K562 (cell line): ENCODE data around the gene CDC42BPB. TPM values are rescaled to one million over a fixed set of nuclear protein-coding genes. Genes with fewer than 3 reads are reported as not detected.

Experiments
- ATAC-seq: fragments of 200-7000 bp; cut with Tn5 transposase; 3 replicates; pipeline ENCODE4 v1.9.1; 2020; ENCODE audit warnings: moderate library complexity
- BruUV-seq: library from RNA; stranded (reverse); fragments of 400-500 nt; replicated peaks from 2 replicates; lab custom pipeline; 2021; lab: Mats Ljungman, UMichigan
- CTCF ChIA-PET: fragments of 300-600 bp; formaldehyde crosslinking; extraction: SDS; loops from one replicate; lab custom pipeline; 2021; ENCODE audit warnings: low intra/inter-chr PET ratio; lab: Yijun Ruan, JAX
- POLR2A ChIA-PET: fragments of 300-600, 350-650 bp; sonication (Branson Sonifier 250); formaldehyde crosslinking; extraction: SDS; loops from one replicate; lab custom pipeline; 2021; ENCODE audit warnings: antibody characterized with exemption, inconsistent platforms; lab: Yijun Ruan, JAX
- DNase-seq, 4 experiments: peaks; one replicate each; pipeline versions ENCODE4 v3.0.0 to v3.0.0-alpha.2; 2011 to 2018; ENCODE audit warnings: low spot score in 3 of 4, mixed read lengths in 3 of 4; ENCODE audit errors: extremely low read depth in 1 of 4
- FAIRE-seq: peaks from 2 replicates; lab custom pipeline; 2011; peaks lifted over from hg19 to GRCh38; lab: Jason Lieb, UNC
- H2AFZ ChIP-seq: 2 replicates; pipeline ENCODE4 v1.6.0; 2011; ENCODE audit warnings: low read depth, low read length, control low read depth, inconsistent platforms
- H3K27ac ChIP-seq: fragments of 200-600 bp; 3 replicates; pipeline ENCODE4 v1.8.0; 2011; ENCODE audit warnings: low read depth, mild to moderate bottlenecking, control low read depth, inconsistent platforms, low read length, moderate library complexity, mixed read lengths; ENCODE audit errors: extremely low read depth
- H3K27me3 ChIP-seq, 2 experiments: fragments of 300-600 bp in 1 of 2; 2 replicates in 1 of 2; 3 replicates in 1 of 2; pipeline versions ENCODE4 v1.6.0 to v1.8.0; 2011; ENCODE audit warnings: inconsistent platforms in 2 of 2, low read length in 2 of 2, mild to moderate bottlenecking in 1 of 2, mixed read lengths in 1 of 2, moderate library complexity in 1 of 2; ENCODE audit not compliant: control insufficient read depth in 2 of 2, insufficient read depth in 2 of 2
- H3K36me3 ChIP-seq: fragments of 300-600 bp; 3 replicates; pipeline ENCODE4 v1.8.0; 2011; ENCODE audit warnings: mild to moderate bottlenecking, low read length, inconsistent platforms; ENCODE audit not compliant: control insufficient read depth, insufficient read depth
- H3K4me1 ChIP-seq, 2 experiments: fragments of 200-600 bp in 1 of 2; replicated peaks in 1 of 2; 2 replicates in 1 of 2; 3 replicates in 1 of 2; pipeline versions ENCODE4 v1.5.1 to v1.8.0; 2011; ENCODE audit warnings: inconsistent platforms in 2 of 2, low read length in 2 of 2, mild to moderate bottlenecking in 1 of 2, mixed read lengths in 1 of 2, moderate library complexity in 1 of 2; ENCODE audit not compliant: control insufficient read depth in 2 of 2, insufficient read depth in 2 of 2
- H3K4me2 ChIP-seq: 2 replicates; pipeline ENCODE4 v1.6.1; 2011; ENCODE audit warnings: low read length, control low read depth, inconsistent platforms, mixed read lengths; ENCODE audit not compliant: insufficient read depth
- H3K4me3 ChIP-seq: fragments of 200-600 bp; sonication (generic), shearing (Covaris generic); 2 replicates; pipeline ENCODE4 v1.5.1; 2016; ENCODE audit warnings: control low read depth, inconsistent platforms
- H3K79me2 ChIP-seq: fragments of 200-600 bp; 3 replicates; pipeline ENCODE4 v1.8.0; 2011; ENCODE audit warnings: low read length, inconsistent platforms; ENCODE audit not compliant: control insufficient read depth, insufficient read depth
- H3K9ac ChIP-seq, 2 experiments: 2 replicates each; pipeline versions ENCODE4 v1.6.0 to v1.6.1; 2011; ENCODE audit warnings: low read depth in 2 of 2, low read length in 2 of 2, control low read depth in 1 of 2, inconsistent platforms in 1 of 2, mild to moderate bottlenecking in 1 of 2, mixed read lengths in 1 of 2; ENCODE audit not compliant: insufficient read depth in 1 of 2
- H3K9me1 ChIP-seq: one replicate; pipeline ENCODE4 v1.6.0; 2011; ENCODE audit warnings: inconsistent platforms, mild to moderate bottlenecking, low read length, moderate library complexity; ENCODE audit not compliant: control insufficient read depth, insufficient read depth
- H3K9me3 ChIP-seq: replicated peaks from 2 replicates; pipeline ENCODE4 v1.5.1; 2011; ENCODE audit warnings: low read depth, low read length, inconsistent platforms; ENCODE audit not compliant: control insufficient read depth, insufficient read depth
- H4K20me1 ChIP-seq: replicated peaks from 2 replicates; pipeline ENCODE4 v1.6.1; 2011; ENCODE audit warnings: low read length, inconsistent platforms, mixed read lengths; ENCODE audit not compliant: control insufficient read depth, insufficient read depth
- CEBPB ChIP-seq: fragments of 450-650 bp; IDR thresholded peaks from 2 replicates; pipeline ENCODE4 v1.6.1; 2016; ENCODE audit warnings: missing genetic modification characterization, missing compliant biosample characterization
- CEBPG ChIP-seq, 3 experiments: fragments of 200-800 bp in 1 of 3; sonication (Bioruptor generic) in 1 of 3; sonication (generic) in 1 of 3; formaldehyde crosslinking in 1 of 3; IDR thresholded peaks in 2 of 3; conservative IDR thresholded peaks in 1 of 3; 2 replicates each; pipeline versions ENCODE4 v1.6.1 to v1.8.0; 2016 to 2022; ENCODE audit warnings: missing compliant biosample characterization in 2 of 3, missing genetic modification characterization in 2 of 3, mild to moderate bottlenecking in 1 of 3, missing genetic modification reagents in 1 of 3
- CSDE1 ChIP-seq, 2 experiments: fragments of 450-650 bp; IDR thresholded peaks; 2 replicates each; pipeline ENCODE4 v1.6.1; 2016; ENCODE audit warnings: mild to moderate bottlenecking in 1 of 2
- EGR1 ChIP-seq: fragments of 450-650 bp; conservative IDR thresholded peaks from 2 replicates; pipeline ENCODE4 v1.6.1; 2017; ENCODE audit warnings: mild to moderate bottlenecking
- EHMT2 ChIP-seq: fragments of 450-650 bp; IDR thresholded peaks from 2 replicates; pipeline ENCODE4 v1.6.1; 2018; ENCODE audit warnings: antibody characterized with exemption
- ZFX ChIP-seq: sonication (generic); formaldehyde crosslinking; IDR thresholded peaks from 2 replicates; pipeline ENCODE4 v1.8.0; 2022; ENCODE audit warnings: mild to moderate bottlenecking, missing genetic modification reagents, moderate library complexity
- ZNF384 ChIP-seq: IDR thresholded peaks from 2 replicates; pipeline ENCODE4 v1.6.1; 2012; ENCODE audit warnings: low read depth, low read length, improper control_type of control experiment
- WGBS: fragments of 100-300 bp; shearing (Covaris generic); methylation state at CpG from one replicate; pipeline ENCODE4 v1.1.6; 2016; ENCODE audit warnings: low coverage, mixed read lengths; ENCODE audit not compliant: insufficient coverage; ENCODE audit errors: missing lambda C conversion rate; 5-methylcytosine and 5-hydroxymethylcytosine counted together
- in situ Hi-C: fragments of 300-500 bp; cut with MboI; formaldehyde crosslinking; loops from 4 replicates; pipeline ENCODE4 v1.15.0; 2018; ENCODE audit warnings: inconsistent platforms, mixed read lengths
- intact Hi-C: fragments of 100-400 bp; cut with micrococcal nuclease; formaldehyde crosslinking; loops from 2 replicates; pipeline ENCODE4 v1.14.2; 2022
- polyA plus RNA-seq, 8 experiments: library from polyadenylated mRNA; depleted of rRNA in 4 of 8; stranded (reverse) in 5 of 8; unstranded in 3 of 8; fragments of >200 nt; fragmentation: Nextera tagmentation in 2 of 8; fragmentation: Illumina TruSeq in 1 of 8; extraction: Ambion mirVana in 2 of 8; extraction: Trizol in 1 of 8; gene quantifications; 2 replicates each; pipeline versions ENCODE4 v1.2.1 to v1.2.3, GENCODE V29; 2011 to 2014; ENCODE audit warnings: inconsistent platforms in 1 of 8, missing spikeins in 1 of 8
- total RNA-seq, 7 experiments: library from RNA; depleted of rRNA in 6 of 7; stranded (reverse); fragments of >200 nt in 6 of 7; fragmentation: Illumina TruSeq in 2 of 7; extraction: Trizol in 2 of 7; gene quantifications; 2 replicates each; pipeline versions ENCODE4 v1.2.1 to v1.2.3, GENCODE V29; 2011 to 2021; ENCODE audit warnings: low replicate concordance in 1 of 7
- TF ChIP-seq, protein P1 (sequence below), 2 experiments: fragments of 450-650 bp in 1 of 2; sonication (generic) in 1 of 2; formaldehyde crosslinking in 1 of 2; IDR thresholded peaks in 1 of 2; conservative IDR thresholded peaks in 1 of 2; 2 replicates each; pipeline versions ENCODE4 v1.6.1 to v1.8.1; 2016 to 2023; ENCODE audit warnings: mild to moderate bottlenecking in 2 of 2, moderate library complexity in 2 of 2, inconsistent platforms in 1 of 2, missing genetic modification reagents in 1 of 2

The CDC42BPB gene
- total and polyA plus RNA-seq, 9 of the 15 experiments (the other 6 are each of a cell fraction or from before 2014, with no cell fraction given) = 0.07 to 24.3 (median 12.6) TPM

DNA sequence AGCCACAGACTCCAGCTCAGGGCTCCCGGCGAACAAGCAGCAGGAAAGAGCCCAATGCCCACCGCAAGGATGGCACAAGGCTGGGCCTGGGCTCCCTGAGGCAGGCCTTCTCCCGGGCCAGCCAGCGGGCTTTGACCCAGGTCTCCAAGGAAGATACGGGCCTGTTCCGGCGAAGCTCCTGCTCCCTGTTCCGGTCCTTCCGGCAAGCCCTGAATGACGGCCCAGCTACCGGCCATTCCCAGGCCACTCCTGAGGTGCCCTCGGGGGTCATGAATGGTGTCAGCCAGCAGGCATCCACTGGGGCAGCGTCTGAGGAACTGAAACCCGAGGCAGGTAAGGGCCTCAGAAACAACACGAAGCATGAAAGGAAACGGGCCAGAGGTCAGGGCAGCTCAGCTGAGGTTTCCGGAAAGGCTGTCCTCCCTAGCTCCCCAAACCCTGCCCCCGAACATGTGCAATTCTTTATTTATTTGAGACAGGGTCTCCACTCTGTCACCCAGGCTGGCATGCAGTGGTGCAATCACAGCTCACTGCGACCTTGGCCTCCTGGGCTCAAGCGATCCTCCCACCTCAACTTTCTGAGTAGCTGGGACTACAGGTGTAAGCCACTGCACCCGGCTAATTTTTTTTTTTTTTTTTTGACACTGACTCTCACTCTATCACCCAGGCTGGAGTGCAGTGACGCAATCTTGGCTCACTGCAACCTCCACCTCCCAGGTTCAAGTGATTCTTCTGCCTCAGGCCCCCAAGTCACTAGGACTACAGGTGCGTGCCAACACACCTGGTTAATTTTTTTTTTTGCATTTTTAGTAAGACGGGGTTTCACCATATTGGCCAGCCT, 43.2 kb upstream of the CDC42BPB start:
- H3K27me3 ChIP-seq = no peaks in the 10 kb centered on the region
- ATAC-seq (no peak), DNase-seq (no peak), FAIRE-seq (no peak)
- no peaks in the 10 kb centered on the region for H3K9me1 ChIP-seq
- WGBS = 62% methylated on average over 20 of the region's 25 CpGs
- H3K9me3 ChIP-seq = no peaks in the 10 kb centered on the region
- 0 out of 2 replicates have a peak, but pooled peaks have one; percentile 12 for TF ChIP-seq ZFX
- TF ChIP-seq ZNF384 = 0 out of 2 replicates have a peak, but pooled peaks have one; percentile 7
- TF ChIP-seq EGR1 = 0 out of 2 replicates have a peak, but pooled peaks have one; percentile 13
- TF ChIP-seq, protein P1, sequence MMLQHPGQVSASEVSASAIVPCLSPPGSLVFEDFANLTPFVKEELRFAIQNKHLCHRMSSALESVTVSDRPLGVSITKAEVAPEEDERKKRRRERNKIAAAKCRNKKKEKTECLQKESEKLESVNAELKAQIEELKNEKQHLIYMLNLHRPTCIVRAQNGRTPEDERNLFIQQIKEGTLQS (IDR thresholded peaks at IDR 0.05) = peak; percentile 60
- TF ChIP-seq, protein P1 (CRISPR knock-in tag; conservative IDR thresholded peaks at IDR 0.05) = no peak
- no peak for TF ChIP-seq CSDE1 (IDR thresholded peaks at IDR 0.05)
- TF ChIP-seq CEBPG (CRISPR knock-in tag; IDR thresholded peaks at IDR 0.05) = peak; percentile 19; the same call in 1 of the 2 replicates
- TF ChIP-seq CEBPG (tag; conservative IDR thresholded peaks at IDR 0.05 in 1 of 2, IDR thresholded peaks at IDR 0.05 in 1 of 2) = no peak
- TF ChIP-seq EHMT2 = no peak
- peak; percentile 84 for TF ChIP-seq CEBPB (tag)
- ChIA-PET POLR2A (interaction anchor here (0.6 to 1.2 kb wide), 3 partner anchors 10 to 233 kb away, joined by 3 to 4 read pairs (median 4); partner anchors contain the start of gene EIF5), CTCF (no interaction called here)
- no peak overlapping the region for H2AFZ ChIP-seq
- H3K36me3 ChIP-seq = peaks cover 6% of the 10 kb centered on the region; the same call in 1 of the 3 replicates
- intact Hi-C loops = no loop called here
- peaks cover 31 to 86% of the 10 kb centered on the region in 2 experiments for H3K4me1 ChIP-seq
- peaks cover 11% of the 10 kb centered on the region; the same call in 2 of the 3 replicates for H3K79me2 ChIP-seq
- in situ Hi-C loops = loop anchor here (10.0 kb wide), 1 partner anchor 194 kb away; no protein-coding TSS in a partner anchor
- H3K4me2 ChIP-seq = peak overlapping the region; percentile 85
- H4K20me1 ChIP-seq = no peaks in the 10 kb centered on the region
- no peak overlapping the region for H3K27ac ChIP-seq
- no peak overlapping the region for H3K4me3 ChIP-seq
- BruUV-seq = TSS peak; percentile 36
- peak overlapping the region; percentile 62 to 91; a peak in 3 of 4 replicates for H3K9ac ChIP-seq
